Panc1 (cell line): ENCODE measurements around the gene RARA. TPM values are rescaled to one million over a fixed set of nuclear protein-coding genes. Genes with fewer than 3 reads are reported as not detected.

Experiments
- ATAC-seq: fragments of 200-7000 bp; cut with Tn5 transposase; 2 replicates; pipeline ENCODE4 v1.9.1; 2020; ENCODE audit warnings: mild to moderate bottlenecking, moderate library complexity
- BruUV-seq: library from RNA; stranded (reverse); fragments of 400-500 nt; replicated peaks from 2 replicates; lab custom pipeline; 2021; lab: Mats Ljungman, UMichigan
- CTCF ChIA-PET: fragments of 300-600 bp; sonication (Branson Sonifier 250); formaldehyde crosslinking; loops from one replicate; lab custom pipeline; 2022; ENCODE audit warnings: antibody characterized with exemption; lab: Charles Lee
- POLR2A ChIA-PET: fragments of 300-600 bp; sonication (Branson Sonifier 250); formaldehyde crosslinking; loops from one replicate; lab custom pipeline; 2022; ENCODE audit warnings: antibody characterized with exemption; lab: Charles Lee
- DNase-seq: peaks from one replicate; pipeline ENCODE4 v3.0.0-alpha.2; 2010; ENCODE audit warnings: low read depth, low spot score
- H3K27ac ChIP-seq: 2 replicates; pipeline ENCODE4 v1.5.1; 2011; ENCODE audit warnings: mild to moderate bottlenecking, low read length, inconsistent platforms
- H3K27me3 ChIP-seq: fragments of 200-500 bp; sonication (Bioruptor generic); 2 replicates; pipeline ENCODE4 v1.6.0; 2014; ENCODE audit warnings: low read length, inconsistent platforms; ENCODE audit not compliant: control insufficient read depth, insufficient read depth
- H3K36me3 ChIP-seq: fragments of 200-500 bp; sonication (Bioruptor generic); 2 replicates; pipeline ENCODE4 v1.5.1; 2014; ENCODE audit warnings: inconsistent platforms, mild to moderate bottlenecking, low read length, moderate library complexity; ENCODE audit not compliant: control insufficient read depth, insufficient read depth
- H3K4me1 ChIP-seq: 2 replicates; pipeline ENCODE4 v1.5.1; 2011; ENCODE audit warnings: inconsistent platforms, mild to moderate bottlenecking, low read length, moderate library complexity; ENCODE audit not compliant: control insufficient read depth, insufficient read depth
- H3K4me3 ChIP-seq, 2 experiments: 2 replicates each; pipeline ENCODE4 v1.5.1; 2011 to 2012; ENCODE audit warnings: low read depth in 2 of 2, low read length in 2 of 2, mild to moderate bottlenecking in 2 of 2, inconsistent platforms in 1 of 2, moderate library complexity in 1 of 2
- H3K9me3 ChIP-seq: fragments of 200-500 bp; sonication (Bioruptor generic); 2 replicates; pipeline ENCODE4 v1.5.1; 2014; ENCODE audit warnings: low read depth, mild to moderate bottlenecking, inconsistent platforms, low read length, moderate library complexity; ENCODE audit not compliant: control insufficient read depth, insufficient read depth
- CTCF ChIP-seq: fragments of 450-650 bp; IDR thresholded peaks from 2 replicates; pipeline ENCODE4 v1.5.1; 2017; ENCODE audit warnings: mild to moderate bottlenecking
- POLR2AphosphoS5 ChIP-seq: IDR thresholded peaks from 2 replicates; pipeline ENCODE4 v1.6.1; 2012; ENCODE audit warnings: mild to moderate bottlenecking, low read depth, low read length, moderate library complexity
- REST ChIP-seq, 2 experiments: IDR thresholded peaks; 2 replicates each; pipeline ENCODE4 v1.6.1; 2011 to 2012; ENCODE audit warnings: low read depth in 2 of 2, control low read depth in 1 of 2, low read length in 1 of 2, mild to moderate bottlenecking in 1 of 2, moderate library complexity in 1 of 2; ENCODE audit not compliant: insufficient read depth in 1 of 2
- SIN3A ChIP-seq: IDR thresholded peaks from 2 replicates; pipeline ENCODE4 v1.6.1; 2012; ENCODE audit warnings: low read depth, mild to moderate bottlenecking, low read length, moderate library complexity, borderline replicate concordance; ENCODE audit not compliant: insufficient read depth
- TCF7L2 ChIP-seq: IDR thresholded peaks from 2 replicates; pipeline ENCODE4 v1.6.1; 2011; ENCODE audit warnings: mild to moderate bottlenecking, low read depth, low read length, inconsistent platforms
- in situ Hi-C: cut with HindIII; loops from 2 replicates; pipeline ENCODE4 v1.10.0; 2016; ENCODE audit warnings: low sequenced_read_pairs, low pct_unique_long_range_greater_than_20kb
- intact Hi-C: fragments of 100-400 bp; cut with micrococcal nuclease; formaldehyde crosslinking; loops from one replicate; pipeline ENCODE4 v1.10.0; 2022; ENCODE audit not compliant: unreplicated experiment
- total RNA-seq: library from RNA; stranded (reverse); gene quantifications from one replicate; pipeline ENCODE4 v1.2.1, GENCODE V29; 2021; ENCODE audit not compliant: unreplicated experiment

Gene RARA
- total RNA-seq, 1 experiment from 2014 or later = 55.6 TPM

- Histone ChIP-seq H3K36me3 (peaks cover 4% of the 10 kb centered on the region; the same call in 1 of the 2 replicates), H3K27ac (peak within 1 kb of the TSS; percentile 72), H3K4me3 (peak within 1 kb of the TSS; percentile 60 to 99), H3K4me1 (peaks cover 12% of the 10 kb centered on the region), H3K27me3 (no peaks in the 10 kb centered on the region), H3K9me3 (no peaks in the 10 kb centered on the region)
- TF ChIP-seq CTCF (no peak), SIN3A (peak; percentile 100), TCF7L2 (0 out of 2 replicates have a peak, but pooled peaks have one; percentile 12), REST (IDR thresholded peaks at IDR 0.05; ENCODE audit: insufficient read depth in 1 of 2, low read depth in 2 of 2, low read length in 1 of 2) (peak in 1 of 2 experiments; percentile 23; a peak in 1 of 4 replicates), POLR2AphosphoS5 (peak; percentile 91)
- intact Hi-C loops = no loop called here
- ATAC-seq = peak; percentile 97
- ChIA-PET CTCF (interaction anchor here (0.7 to 1.4 kb wide), 6 partner anchors 28 to 175 kb away, joined by 3 to 7 read pairs (median 4); partner anchors contain the start of gene WIPF2), POLR2A (interaction anchor here (0.6 to 0.8 kb wide), 6 partner anchors 37 to 1044 kb away, joined by 3 to 12 read pairs (median 4); no protein-coding TSS in a partner anchor)
- peak; percentile 92 for DNase-seq
- in situ Hi-C loops = no loop called here
- TSS peak; percentile 86 for BruUV-seq
These were observed 21.2 kb upstream of the RARA start, which contains the start of gene CDC6 for GRCh38 chr17:40287494-40288369. TSS of gene CDC6 (plus strand) at chr17:40287879. CDS start at chr17:40289421, 1,542 bp downstream.

- Histone ChIP-seq H3K9me3 (no peaks in the 10 kb centered on the region), H3K36me3 (peaks cover 15% of the 10 kb centered on the region), H3K27ac (peak overlapping the region; percentile 10; the same call in 1 of the 2 replicates), H3K4me1 (peaks cover 12% of the 10 kb centered on the region), H3K27me3 (no peaks in the 10 kb centered on the region), H3K4me3 (no peak overlapping the region)
- intact Hi-C loops = loop anchor here (1.0 kb wide), 1 partner anchor 89 kb away; no protein-coding TSS in a partner anchor
- TF ChIP-seq TCF7L2 (no peak), CTCF (peak; percentile 76), REST (IDR thresholded peaks at IDR 0.05; ENCODE audit: insufficient read depth in 1 of 2, low read depth in 2 of 2, low read length in 1 of 2) (no peak)
- ChIA-PET POLR2A (no interaction called here), CTCF (interaction anchor here (0.7 to 1.1 kb wide), 4 partner anchors 72 to 177 kb away, joined by 4 to 13 read pairs (median 6); partner anchors contain the start of gene WIPF2)
- no peak for ATAC-seq
- DNase-seq = peak; percentile 59
- no TSS peak for BruUV-seq
- in situ Hi-C loops = no loop called here
These were observed 18.2 kb upstream of the RARA start for GRCh38 chr17:40290629-40291280.
